ENCODE data around the gene XRCC2. TPM values are rescaled to one million over a fixed set of nuclear protein-coding genes. Genes with fewer than 3 reads are reported as not detected.
"Not testable (repeated sequence)": the region's sequence is repeated elsewhere in the genome, so short reads cannot be mapped to it uniquely, and the experiment has no call there.

The XRCC2 gene
- total RNA-seq, 4 donors from 2014 or later: 0.44 to 2.0 (median 0.61) TPM

GRCh38 chr7:152633072-152633471, 42.9 kb downstream of the XRCC2 start:
- no peaks in the 10 kb centered on the region for H3K27me3 ChIP-seq
- H3K27ac ChIP-seq: no peak overlapping the region
- TF ChIP-seq POLR2A (IDR thresholded peaks at IDR 0.05) (no peak), EP300 (IDR thresholded peaks at IDR 0.05) (no peak), CTCF (IDR thresholded peaks at IDR 0.05) (no peak)
- DNase-seq (ENCODE audit: low spot score in 2 of 2): no peak
- WGBS, 2 donors: 75 to 79% methylated on average over 8 of the region's 8 CpGs
- H3K4me1 ChIP-seq: no peaks in the 10 kb centered on the region
- no peaks in the 10 kb centered on the region for H3K9me3 ChIP-seq
- H3K36me3 ChIP-seq: no peaks in the 10 kb centered on the region
- no peak overlapping the region for H3K4me3 ChIP-seq

- H3K4me3 ChIP-seq; H3K9me3 ChIP-seq; H3K27me3 ChIP-seq; H3K4me1 ChIP-seq; H3K36me3 ChIP-seq; H3K27ac ChIP-seq; DNase-seq (ENCODE audit: low spot score in 2 of 2): not testable (repeated sequence)
Observed at GRCh38 chr7:152628772-152629171, 47.2 kb downstream of the XRCC2 start.

GRCh38 chr7:152624228-152624627, 51.7 kb downstream of the XRCC2 start:
- Histone ChIP-seq H3K9me3 (peaks cover 0 to 4% (median 0%) of the 10 kb centered on the region in 4 donors), H3K27me3 (no peaks in the 10 kb centered on the region), H3K36me3 (no peaks in the 10 kb centered on the region), H3K27ac (no peak overlapping the region), H3K4me1 (no peaks in the 10 kb centered on the region), H3K4me3 (no peak overlapping the region)
- 43 to 52% methylated on average over 5 of the region's 5 CpGs for WGBS, 2 donors
- TF ChIP-seq POLR2A (IDR thresholded peaks at IDR 0.05) (no peak), CTCF (IDR thresholded peaks at IDR 0.05) (no peak), EP300 (IDR thresholded peaks at IDR 0.05) (no peak)
- DNase-seq (ENCODE audit: low spot score in 2 of 2): no peak

GRCh38 chr7:152621426-152621825, 54.5 kb downstream of the XRCC2 start:
- TF ChIP-seq POLR2A (IDR thresholded peaks at IDR 0.05): no peak
- TF ChIP-seq CTCF (IDR thresholded peaks at IDR 0.05): no peak
- no peak for TF ChIP-seq EP300 (IDR thresholded peaks at IDR 0.05)
- Histone ChIP-seq H3K27me3 (no peaks in the 10 kb centered on the region), H3K27ac (no peak overlapping the region), H3K9me3 (peaks cover 0 to 4% (median 0%) of the 10 kb centered on the region in 4 donors), H3K36me3 (no peaks in the 10 kb centered on the region), H3K4me1 (no peaks in the 10 kb centered on the region), H3K4me3 (no peak overlapping the region)
- WGBS, 2 donors: 69 to 96% methylated on average over 1 of the region's 1 CpG
- no peak for DNase-seq (ENCODE audit: low spot score in 2 of 2)

- Histone ChIP-seq H3K36me3 (no peaks in the 10 kb centered on the region), H3K4me3 (no peak overlapping the region), H3K4me1 (peaks cover 0 to 15% (median 0%) of the 10 kb centered on the region in 4 donors), H3K9me3 (no peaks in the 10 kb centered on the region), H3K27ac (no peak overlapping the region), H3K27me3 (no peaks in the 10 kb centered on the region)
- 94% methylated on average over 11 of the region's 11 CpGs for WGBS, 2 donors
- DNase-seq (ENCODE audit: low spot score in 2 of 2): no peak
- TF ChIP-seq EP300 (IDR thresholded peaks at IDR 0.05) (no peak), POLR2A (IDR thresholded peaks at IDR 0.05) (no peak), CTCF (IDR thresholded peaks at IDR 0.05) (no peak)
Observed at GRCh38 chr7:152619027-152619739, 56.8 kb downstream of the XRCC2 start.
